OCI-LY1 (cell line): ENCODE results near the gene UTS2B.

Experiments used
- CTCF ChIP-seq: fragments of 200-600 bp; sonication (generic), shearing (Covaris generic); IDR thresholded peaks from 2 replicates; pipeline ENCODE4 v1.5.1; 2017; ENCODE audit warnings: mild to moderate bottlenecking, antibody characterized with exemption, low read length, moderate library complexity, mixed read lengths
- EZH2 ChIP-seq: fragments of 200-600 bp; sonication (generic), shearing (Covaris generic); IDR thresholded peaks from 2 replicates; pipeline ENCODE4 v1.8.0; 2017; ENCODE audit warnings: borderline replicate concordance, mixed run types, mild to moderate bottlenecking, antibody characterized with exemption, low read length, moderate library complexity, mixed read lengths

GRCh38 chr3:191282251-191283185 lies 47.8 kb downstream of the UTS2B start:
- TF ChIP-seq CTCF (no peak), EZH2 (no peak)
